ENCODE data around the gene LRRC4B. TPM values are rescaled to one million over a fixed set of nuclear protein-coding genes. Genes with fewer than 3 reads are reported as not detected.

LRRC4B gene
- total RNA-seq, 1 experiment from 2014 or later = 3.8 TPM

GRCh38 chr19:50549927-50550593, 18.2 kb downstream of the LRRC4B start:
- Mint-ChIP-seq H3K27ac (no peak overlapping the region), H3K4me1 (peaks cover 4 to 37% of the 10 kb centered on the region in 2 experiments), H3K4me3 (peak overlapping the region; percentile 19 to 95; a peak in 3 of 5 replicates), H3K27me3 (ENCODE audit: low read depth) (peaks cover 67% of the 10 kb centered on the region), H3K9me3 (no peaks in the 10 kb centered on the region; a peak in 1 of 5 replicates), H3K36me3 (ENCODE audit: insufficient read depth in 1 of 3, low read depth in 3 of 3) (peaks cover 0 to 5% (median 0%) of the 10 kb centered on the region in 3 experiments; a peak in 1 of 7 replicates)
- Histone ChIP-seq H3K4ac (ENCODE audit: low read depth, low read length) (no peak overlapping the region), H3K27me3 (ENCODE audit: insufficient read depth, low read length) (no peaks in the 10 kb centered on the region; the same call in 1 of the 2 replicates), H2BK12ac (ENCODE audit: insufficient read length, low read depth, low read length) (no peak overlapping the region), H3K23me2 (ENCODE audit: insufficient read length, low read depth, low read length, poor library complexity, severe bottlenecking) (no peaks in the 10 kb centered on the region), H3T11ph (ENCODE audit: low read length) (no peak overlapping the region), H2AFZ (ENCODE audit: low read length) (no peak overlapping the region), H4K8ac (replicated peaks; ENCODE audit: insufficient read length, low read depth, low read length) (no peak overlapping the region), H3K4me1 (ENCODE audit: insufficient read depth, low read length) (no peaks in the 10 kb centered on the region), H3K56ac (ENCODE audit: insufficient read length, low read depth, low read length) (no peak overlapping the region), H2BK15ac (ENCODE audit: low read depth, low read length) (no peak overlapping the region), H3K14ac (ENCODE audit: insufficient read depth, low read length) (no peak overlapping the region), H3K9me3 (ENCODE audit: control insufficient read depth, low read depth, low read length) (no peaks in the 10 kb centered on the region), H2BK120ac (ENCODE audit: low read depth, low read length, poor library complexity, severe bottlenecking) (no peak overlapping the region), H3K9ac (ENCODE audit: extremely low read depth, insufficient read length, low read length) (no peak overlapping the region), H3K23ac (ENCODE audit: insufficient read length, low read depth, low read length) (no peak overlapping the region), H3K79me2 (ENCODE audit: insufficient read depth, low read length) (no peaks in the 10 kb centered on the region), H3K79me1 (ENCODE audit: insufficient read depth, low read depth, low read length, poor library complexity, severe bottlenecking) (no peaks in the 10 kb centered on the region), H2BK5ac (ENCODE audit: insufficient read length, low read length) (no peak overlapping the region), H3K4me2 (ENCODE audit: insufficient read depth, insufficient read length, low read length) (no peak overlapping the region), H3K27ac (ENCODE audit: insufficient read length, low read depth, low read length) (no peak overlapping the region), H4K20me1 (ENCODE audit: control insufficient read depth, insufficient read depth, insufficient read length) (no peaks in the 10 kb centered on the region), H2BK20ac (ENCODE audit: low read depth, low read length, poor library complexity, severe bottlenecking) (no peak overlapping the region), H2AK5ac (ENCODE audit: insufficient read length, low read length) (no peak overlapping the region), H3K18ac (ENCODE audit: insufficient read length, low read depth, low read length) (no peak overlapping the region), H4K5ac (ENCODE audit: insufficient read length, low read depth, low read length) (no peak overlapping the region), H4K91ac (ENCODE audit: insufficient read length, low read depth, low read length) (no peak overlapping the region)
- no peak for TF ChIP-seq CTCF (conservative IDR thresholded peaks at IDR 0.05)
- WGBS (ENCODE audit: extremely low coverage, insufficient read length, low lambda C conversion rate) = no CpG with 5 or more reads among the region's 17 CpGs
- no peak for DNase-seq
